Stimulated activated CD4-positive, alpha-beta T cell treated with anti-CD3 and anti-CD28 coated beads, Interleukin-15, amount 100 ng/mL, for 1 hour (primary cell): ENCODE measurements around the gene C6orf120.
"Not testable (repeated sequence)": the region's sequence is repeated elsewhere in the genome, so short reads cannot be mapped to it uniquely, and the experiment has no call there.

Source experiments
- DNase-seq, 2 donors: peaks; one replicate each; pipeline ENCODE4 v3.0.0-alpha.2; 2020; ENCODE audit warnings: low read depth in 1 of 2, low spot score in 1 of 2

Gene C6orf120

DNA sequence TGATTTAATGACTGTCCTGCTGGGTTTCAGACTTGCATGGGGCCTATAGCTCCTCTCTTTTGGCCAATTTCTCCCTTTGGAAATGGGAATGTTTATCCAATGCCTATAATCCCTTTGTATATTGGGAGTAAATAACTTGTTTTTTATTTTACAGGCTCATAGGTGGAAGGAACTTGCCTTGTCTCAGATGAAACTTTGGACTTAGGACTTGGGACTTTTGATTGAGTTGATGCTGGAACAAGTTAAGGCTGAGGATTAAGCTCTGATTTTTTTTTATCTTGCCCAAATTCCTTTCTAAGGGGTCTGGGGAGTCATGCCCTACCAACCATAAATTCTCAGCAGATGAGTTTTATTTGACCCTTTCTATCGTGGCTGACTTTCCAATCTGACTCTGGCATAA, 23.6 kb upstream of the C6orf120 start:
- DNase-seq: no peak

- no peak for DNase-seq
Observed at GRCh38 chr6:169684056-169684455, 17.9 kb upstream of the C6orf120 start.

- no peak for DNase-seq
Observed at GRCh38 chr6:169685860-169686259, 16.1 kb upstream of the C6orf120 start.

DNA sequence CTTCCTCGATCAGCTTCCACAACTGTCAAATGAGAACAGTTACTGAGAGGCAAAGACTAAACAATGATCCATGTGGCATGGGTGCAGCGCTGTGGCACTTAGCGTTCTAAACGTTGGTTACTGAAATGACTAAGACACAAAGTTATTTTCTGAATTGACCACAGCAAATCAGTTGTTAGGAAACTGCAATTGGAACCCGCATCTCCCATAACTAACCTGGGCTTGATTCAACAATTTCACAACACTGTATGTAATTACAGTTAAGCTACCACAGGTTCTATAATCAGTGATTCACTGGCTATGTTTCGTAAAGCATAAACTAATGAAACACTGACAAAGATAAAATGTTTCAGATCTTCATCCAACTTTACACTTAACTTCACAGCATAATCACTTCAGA, 12.6 kb upstream of the C6orf120 start:
- DNase-seq: no peak

- DNase-seq: no peak
Observed at GRCh38 chr6:169691260-169691659, 10.7 kb upstream of the C6orf120 start.

GRCh38 chr6:169692516-169692915, 9.4 kb upstream of the C6orf120 start:
- DNase-seq: no peak

DNA sequence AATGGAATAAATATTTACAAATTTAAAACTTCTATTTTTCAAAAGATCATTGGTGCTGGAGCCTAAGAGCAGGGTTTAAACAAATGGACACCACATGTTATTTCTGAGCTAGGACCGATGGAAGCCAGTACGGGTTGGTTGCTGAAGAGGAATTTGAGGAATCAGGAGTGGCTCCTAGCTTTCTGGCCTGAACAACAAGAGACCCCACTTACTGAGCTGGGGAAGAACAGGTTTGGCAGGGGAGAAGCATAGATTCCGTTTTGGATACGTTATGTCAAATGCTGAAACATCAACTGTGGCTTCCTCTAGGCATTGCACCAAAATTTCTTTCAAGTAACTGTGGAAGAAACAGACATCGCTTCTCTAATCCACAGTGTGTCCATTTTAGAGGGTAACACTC, 6.8 kb upstream of the C6orf120 start:
- no peak for DNase-seq

DNA sequence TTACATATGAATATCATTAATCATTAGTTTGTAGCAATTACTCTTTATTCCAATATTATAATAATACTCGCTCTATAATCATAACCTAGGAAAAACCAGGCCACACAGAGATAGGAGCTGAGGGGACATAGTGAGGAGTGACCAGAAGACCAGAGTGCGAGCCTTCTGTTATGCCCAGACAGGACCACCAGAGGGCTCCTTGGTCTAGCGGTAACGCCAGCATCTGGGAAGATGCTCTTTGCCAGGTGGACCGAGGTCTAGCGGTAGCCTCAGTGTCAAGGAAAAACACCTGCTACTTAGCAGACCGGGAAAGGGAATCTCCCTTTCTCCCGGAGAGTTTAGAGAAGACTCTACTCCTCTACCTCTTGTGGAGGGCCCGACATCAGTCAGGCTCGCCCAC, 4.8 kb upstream of the C6orf120 start:
- DNase-seq: not testable (repeated sequence)

GRCh38 chr6:169700296-169700695, 1.6 kb upstream of the C6orf120 start:
- no peak for DNase-seq

GRCh38 chr6:169701311-169701953, 494 bp upstream of the C6orf120 start:
- no peak for DNase-seq

GRCh38 chr6:169702840-169703246, 917 bp downstream of the C6orf120 start:
- no peak for DNase-seq

GRCh38 chr6:169707772-169708171, 5.8 kb downstream of the C6orf120 start:
- DNase-seq: no peak

DNA sequence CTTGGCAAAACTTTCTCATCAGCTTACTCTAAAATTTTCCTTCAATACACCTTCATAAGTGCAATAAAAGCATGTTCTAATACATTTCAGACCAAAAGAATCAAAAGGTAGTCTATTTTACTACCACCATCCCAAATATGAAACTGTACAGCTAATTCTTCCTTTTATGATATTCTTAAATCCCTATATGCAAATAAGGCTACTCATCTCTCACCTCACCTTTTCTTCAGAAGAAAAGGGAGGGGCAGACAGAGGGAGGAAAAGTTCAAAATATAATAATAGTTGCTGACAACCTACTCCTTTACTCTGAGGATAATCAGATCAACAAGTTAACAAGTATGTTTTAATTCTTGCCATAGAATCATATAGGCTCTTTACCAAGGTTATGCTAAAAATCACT, 7.4 kb downstream of the C6orf120 start:
- DNase-seq: no peak

DNA sequence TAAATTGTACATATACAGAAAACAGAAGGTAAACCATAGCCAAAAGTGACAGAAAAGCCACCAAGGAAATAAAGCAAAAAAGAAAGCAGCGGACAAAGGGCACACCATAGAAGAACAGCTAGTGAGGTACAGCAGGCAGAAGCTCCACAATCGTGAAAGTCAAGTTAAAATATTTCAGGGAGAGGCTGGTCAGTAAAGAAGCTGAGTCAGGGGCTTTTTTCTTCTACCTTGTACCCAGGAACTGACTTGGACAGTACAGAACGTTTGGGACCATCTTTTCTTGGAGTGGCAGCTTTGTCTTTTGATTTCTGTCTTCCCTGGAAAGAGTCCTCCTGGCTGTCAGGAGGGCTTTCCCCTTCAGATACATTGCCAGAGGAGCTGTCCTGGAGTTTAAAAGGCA, 8.1 kb downstream of the C6orf120 start:
- no peak for DNase-seq

GRCh38 chr6:169714178-169714577, 12.3 kb downstream of the C6orf120 start:
- no peak for DNase-seq

- no peak for DNase-seq
Observed at GRCh38 chr6:169714595-169714994, 12.7 kb downstream of the C6orf120 start.

GRCh38 chr6:169719117-169719516, 17.2 kb downstream of the C6orf120 start:
- DNase-seq: no peak

GRCh38 chr6:169720207-169720855, 18.4 kb downstream of the C6orf120 start:
- DNase-seq: no peak

GRCh38 chr6:169722362-169723199, 20.7 kb downstream of the C6orf120 start:
- no peak for DNase-seq

GRCh38 chr6:169723200-169723909, 21.4 kb downstream of the C6orf120 start:
- peak; percentile 34 to 54 for DNase-seq

GRCh38 chr6:169723991-169724493, 22.1 kb downstream of the C6orf120 start:
- DNase-seq: peak; percentile 10 to 33
